HepG2 (cell line): ENCODE data around the gene ULK3. TPM values are rescaled to one million over a fixed set of nuclear protein-coding genes. Genes with fewer than 3 reads are reported as not detected.
A peak's percentile ranks its signal among the peaks of the same experiment; 100 is the strongest.

Experiments
- AGO2 ChIP-seq: fragments of 200-400 bp; formaldehyde crosslinking; optimal IDR thresholded peaks from 2 replicates; pipeline ENCODE3; 2017; ENCODE audit warnings: mild to moderate bottlenecking, low read depth, low read length, moderate library complexity
- BCL6 ChIP-seq: IDR thresholded peaks from 2 replicates; pipeline ENCODE4 v1.6.1; 2016; ENCODE audit warnings: missing genetic modification reagents, missing compliant biosample characterization
- MAFK ChIP-seq, 2 experiments: IDR thresholded peaks in 1 of 2; conservative IDR thresholded peaks in 1 of 2; 2 replicates each; pipeline ENCODE4 v1.6.1; 2011; ENCODE audit warnings: improper control_type of control experiment in 2 of 2, low read length in 2 of 2
- PCBP1 ChIP-seq: fragments of 200-400 bp; formaldehyde crosslinking; IDR thresholded peaks from 2 replicates; pipeline ENCODE4 v1.6.1; 2017; ENCODE audit warnings: mild to moderate bottlenecking, low read depth, low read length, borderline replicate concordance
- POLR2G ChIP-seq: fragments of 200-400 bp; formaldehyde crosslinking; IDR thresholded peaks from 2 replicates; pipeline ENCODE4 v1.6.1; 2018; ENCODE audit warnings: mild to moderate bottlenecking, low read depth, low read length, moderate library complexity
- RBM22 ChIP-seq: fragments of 200-400 bp; formaldehyde crosslinking; optimal IDR thresholded peaks from 2 replicates; pipeline ENCODE3; 2017; ENCODE audit warnings: mild to moderate bottlenecking, low read length, moderate library complexity
- SIX1 ChIP-seq: sonication (generic); formaldehyde crosslinking; IDR thresholded peaks from 2 replicates; pipeline ENCODE4 v1.4.0; 2020; ENCODE audit warnings: missing genetic modification reagents, borderline replicate concordance
- TBL1XR1 ChIP-seq: fragments of 150-350 bp; IDR thresholded peaks from 2 replicates; pipeline ENCODE4 v1.6.1; 2014; ENCODE audit warnings: borderline replicate concordance, low read length; ENCODE audit not compliant: partially characterized antibody
- ZBTB21 ChIP-seq: sonication (generic); formaldehyde crosslinking; IDR thresholded peaks from 2 replicates; pipeline ENCODE4 v1.4.0; 2020; ENCODE audit warnings: missing genetic modification reagents
- ZFY ChIP-seq: sonication (generic); formaldehyde crosslinking; IDR thresholded peaks from 2 replicates; pipeline ENCODE4 v1.4.0; 2020; ENCODE audit warnings: missing genetic modification reagents
- ZNF282 ChIP-seq: fragments of 450-650 bp; IDR thresholded peaks from 2 replicates; pipeline ENCODE4 v1.6.1; 2018; ENCODE audit not compliant: partially characterized antibody
- ZNF564 ChIP-seq: sonication (generic); formaldehyde crosslinking; IDR thresholded peaks from 2 replicates; pipeline ENCODE4 v1.8.1; 2023; ENCODE audit warnings: mild to moderate bottlenecking, missing genetic modification reagents
- ZNF780A ChIP-seq: sonication (generic); formaldehyde crosslinking; IDR thresholded peaks from 2 replicates; pipeline ENCODE4 v1.8.0; 2022; ENCODE audit warnings: mild to moderate bottlenecking, missing genetic modification reagents, moderate library complexity
- ZSCAN29 ChIP-seq: sonication (generic); formaldehyde crosslinking; conservative IDR thresholded peaks from 2 replicates; pipeline ENCODE4 v1.4.0; 2020; ENCODE audit warnings: mild to moderate bottlenecking, missing genetic modification reagents
- polyA plus RNA-seq, 8 experiments: library from polyadenylated mRNA; depleted of rRNA in 3 of 8; stranded (reverse) in 7 of 8; unstranded in 1 of 8; fragments of >200 nt; fragmentation: Illumina TruSeq in 4 of 8; extraction: Trizol in 4 of 8; gene quantifications; 2 replicates each; pipeline versions ENCODE4 v1.2.1 to v1.2.3, GENCODE V29; 2011 to 2016; ENCODE audit warnings: low read depth in 4 of 8, missing spikeins in 1 of 8, mixed read lengths in 1 of 8; ENCODE audit not compliant: insufficient read depth in 1 of 8
- total RNA-seq, 5 experiments: library from RNA; depleted of rRNA; stranded (reverse); fragments of >200 nt; fragmentation: Illumina TruSeq; extraction: Trizol; gene quantifications; 2 replicates each; pipeline ENCODE4 v1.2.3, GENCODE V29; 2016; ENCODE audit warnings: low read depth in 1 of 5
- TF ChIP-seq, protein P1 (sequence below): sonication (generic); formaldehyde crosslinking; IDR thresholded peaks from 2 replicates; pipeline ENCODE4 v1.8.1; 2022; ENCODE audit warnings: mild to moderate bottlenecking, missing genetic modification reagents
- TF ChIP-seq, protein P2 (sequence below): IDR thresholded peaks from 2 replicates; pipeline ENCODE4 v1.6.1; 2012; ENCODE audit warnings: low read depth, low read length, improper control_type of control experiment
- TF ChIP-seq, protein P3 (sequence below): sonication (generic); formaldehyde crosslinking; IDR thresholded peaks from 2 replicates; pipeline ENCODE4 v1.9.0; 2021; ENCODE audit warnings: missing genetic modification reagents, borderline replicate concordance
- TF ChIP-seq, protein P4 (sequence below): sonication (generic); formaldehyde crosslinking; IDR thresholded peaks from 2 replicates; pipeline ENCODE4 v1.8.0; 2022; ENCODE audit warnings: missing genetic modification reagents, mild to moderate bottlenecking, borderline replicate concordance
- TF ChIP-seq, protein P5 (sequence below): sonication (generic); formaldehyde crosslinking; IDR thresholded peaks from 2 replicates; pipeline ENCODE4 v1.4.0; 2020; ENCODE audit warnings: missing genetic modification reagents, borderline replicate concordance

ULK3 gene
- total and polyA plus RNA-seq, 2 of the 13 experiments (the other 11 are each of a cell fraction or from before 2014, with no cell fraction given), result 15.2 to 23.7 TPM

DNA sequence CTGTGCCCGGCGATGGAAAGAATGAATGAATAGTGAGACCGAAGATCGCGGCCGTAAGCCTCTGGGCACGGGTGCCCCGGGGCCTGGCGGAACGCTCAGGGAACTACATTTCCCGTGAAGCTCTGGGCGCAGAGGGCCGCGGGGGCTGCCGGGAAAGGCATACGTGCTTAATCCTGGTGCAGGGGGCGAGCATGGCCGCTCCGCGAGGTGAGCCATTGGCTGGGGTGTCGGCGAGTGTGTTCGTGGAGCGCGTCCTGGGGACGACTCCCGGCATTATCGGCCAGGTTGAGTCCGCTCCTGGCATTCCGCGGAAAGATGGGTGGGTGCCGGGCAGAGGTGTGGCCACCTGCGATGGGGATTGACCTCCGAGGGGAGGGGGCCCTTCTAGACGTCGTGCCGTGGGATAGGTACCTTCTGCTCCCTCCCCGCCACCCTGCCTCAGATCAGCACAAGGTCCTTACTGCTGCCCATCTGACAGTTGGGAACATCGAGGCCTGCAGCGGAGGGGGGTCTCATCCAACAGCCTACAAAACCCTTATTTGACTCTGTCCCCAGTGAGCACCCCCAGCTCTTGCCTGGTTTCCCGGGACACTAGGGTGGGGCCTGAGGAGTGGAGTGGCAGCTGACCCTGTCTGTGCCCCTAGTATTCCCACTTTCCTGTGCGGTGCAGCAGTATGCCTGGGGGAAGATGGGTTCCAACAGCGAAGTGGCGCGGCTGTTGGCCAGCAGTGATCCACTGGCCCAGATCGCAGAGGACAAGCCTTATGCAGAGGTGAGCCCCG is 47.1 kb upstream of the ULK3 start, which contains the start of gene MPI (continued):
- TF ChIP-seq ZFY (CRISPR knock-in tag) (peak; percentile 96), ZBTB21 (peak; percentile 23; the same call in 1 of the 2 replicates), SIX1 (CRISPR knock-in tag) (no peak), POLR2G (peak; percentile 98), BCL6 (CRISPR knock-in tag) (peak; percentile 35; the same call in 1 of the 2 replicates), ZNF282 (no peak), ZSCAN29 (CRISPR knock-in tag) (no peak; the same call in 1 of the 2 replicates), TBL1XR1 (no peak), PCBP1 (peak; percentile 88), ZNF564 (CRISPR knock-in tag) (no peak), MAFK (conservative IDR thresholded peaks at IDR 0.05 in 1 of 2, IDR thresholded peaks at IDR 0.05 in 1 of 2; ENCODE audit: low read length in 2 of 2) (no peak), AGO2 (peak; percentile 81), RBM22 (no peak), ZNF780A (CRISPR knock-in tag) (no peak; the same call in 1 of the 2 replicates)
- TF ChIP-seq, protein P1, sequence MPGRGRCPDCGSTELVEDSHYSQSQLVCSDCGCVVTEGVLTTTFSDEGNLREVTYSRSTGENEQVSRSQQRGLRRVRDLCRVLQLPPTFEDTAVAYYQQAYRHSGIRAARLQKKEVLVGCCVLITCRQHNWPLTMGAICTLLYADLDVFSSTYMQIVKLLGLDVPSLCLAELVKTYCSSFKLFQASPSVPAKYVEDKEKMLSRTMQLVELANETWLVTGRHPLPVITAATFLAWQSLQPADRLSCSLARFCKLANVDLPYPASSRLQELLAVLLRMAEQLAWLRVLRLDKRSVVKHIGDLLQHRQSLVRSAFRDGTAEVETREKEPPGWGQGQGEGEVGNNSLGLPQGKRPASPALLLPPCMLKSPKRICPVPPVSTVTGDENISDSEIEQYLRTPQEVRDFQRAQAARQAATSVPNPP (CRISPR knock-in tag), result 0 out of 2 replicates have a peak, but pooled peaks have one; percentile 48
- TF ChIP-seq, protein P2, sequence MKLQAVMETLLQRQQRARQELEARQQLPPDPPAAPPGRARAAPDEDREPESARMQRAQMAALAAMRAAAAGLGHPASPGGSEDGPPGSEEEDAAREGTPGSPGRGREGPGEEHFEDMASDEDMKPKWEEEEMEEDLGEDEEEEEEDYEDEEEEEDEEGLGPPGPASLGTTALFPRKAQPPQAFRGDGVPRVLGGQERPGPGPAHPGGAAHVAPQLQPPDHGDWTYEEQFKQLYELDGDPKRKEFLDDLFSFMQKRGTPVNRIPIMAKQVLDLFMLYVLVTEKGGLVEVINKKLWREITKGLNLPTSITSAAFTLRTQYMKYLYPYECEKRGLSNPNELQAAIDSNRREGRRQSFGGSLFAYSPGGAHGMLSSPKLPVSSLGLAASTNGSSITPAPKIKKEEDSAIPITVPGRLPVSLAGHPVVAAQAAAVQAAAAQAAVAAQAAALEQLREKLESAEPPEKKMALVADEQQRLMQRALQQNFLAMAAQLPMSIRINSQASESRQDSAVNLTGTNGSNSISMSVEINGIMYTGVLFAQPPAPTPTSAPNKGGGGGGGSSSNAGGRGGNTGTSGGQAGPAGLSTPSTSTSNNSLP, result no peak
- TF ChIP-seq, protein P3, sequence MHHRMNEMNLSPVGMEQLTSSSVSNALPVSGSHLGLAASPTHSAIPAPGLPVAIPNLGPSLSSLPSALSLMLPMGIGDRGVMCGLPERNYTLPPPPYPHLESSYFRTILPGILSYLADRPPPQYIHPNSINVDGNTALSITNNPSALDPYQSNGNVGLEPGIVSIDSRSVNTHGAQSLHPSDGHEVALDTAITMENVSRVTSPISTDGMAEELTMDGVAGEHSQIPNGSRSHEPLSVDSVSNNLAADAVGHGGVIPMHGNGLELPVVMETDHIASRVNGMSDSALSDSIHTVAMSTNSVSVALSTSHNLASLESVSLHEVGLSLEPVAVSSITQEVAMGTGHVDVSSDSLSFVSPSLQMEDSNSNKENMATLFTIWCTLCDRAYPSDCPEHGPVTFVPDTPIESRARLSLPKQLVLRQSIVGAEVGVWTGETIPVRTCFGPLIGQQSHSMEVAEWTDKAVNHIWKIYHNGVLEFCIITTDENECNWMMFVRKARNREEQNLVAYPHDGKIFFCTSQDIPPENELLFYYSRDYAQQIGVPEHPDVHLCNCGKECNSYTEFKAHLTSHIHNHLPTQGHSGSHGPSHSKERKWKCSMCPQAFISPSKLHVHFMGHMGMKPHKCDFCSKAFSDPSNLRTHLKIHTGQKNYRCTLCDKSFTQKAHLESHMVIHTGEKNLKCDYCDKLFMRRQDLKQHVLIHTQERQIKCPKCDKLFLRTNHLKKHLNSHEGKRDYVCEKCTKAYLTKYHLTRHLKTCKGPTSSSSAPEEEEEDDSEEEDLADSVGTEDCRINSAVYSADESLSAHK (CRISPR knock-in tag), result no peak
- TF ChIP-seq, protein P4, sequence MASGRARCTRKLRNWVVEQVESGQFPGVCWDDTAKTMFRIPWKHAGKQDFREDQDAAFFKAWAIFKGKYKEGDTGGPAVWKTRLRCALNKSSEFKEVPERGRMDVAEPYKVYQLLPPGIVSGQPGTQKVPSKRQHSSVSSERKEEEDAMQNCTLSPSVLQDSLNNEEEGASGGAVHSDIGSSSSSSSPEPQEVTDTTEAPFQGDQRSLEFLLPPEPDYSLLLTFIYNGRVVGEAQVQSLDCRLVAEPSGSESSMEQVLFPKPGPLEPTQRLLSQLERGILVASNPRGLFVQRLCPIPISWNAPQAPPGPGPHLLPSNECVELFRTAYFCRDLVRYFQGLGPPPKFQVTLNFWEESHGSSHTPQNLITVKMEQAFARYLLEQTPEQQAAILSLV (CRISPR knock-in tag), result peak; percentile 92; the same call in 1 of the 2 replicates
- TF ChIP-seq, protein P5, sequence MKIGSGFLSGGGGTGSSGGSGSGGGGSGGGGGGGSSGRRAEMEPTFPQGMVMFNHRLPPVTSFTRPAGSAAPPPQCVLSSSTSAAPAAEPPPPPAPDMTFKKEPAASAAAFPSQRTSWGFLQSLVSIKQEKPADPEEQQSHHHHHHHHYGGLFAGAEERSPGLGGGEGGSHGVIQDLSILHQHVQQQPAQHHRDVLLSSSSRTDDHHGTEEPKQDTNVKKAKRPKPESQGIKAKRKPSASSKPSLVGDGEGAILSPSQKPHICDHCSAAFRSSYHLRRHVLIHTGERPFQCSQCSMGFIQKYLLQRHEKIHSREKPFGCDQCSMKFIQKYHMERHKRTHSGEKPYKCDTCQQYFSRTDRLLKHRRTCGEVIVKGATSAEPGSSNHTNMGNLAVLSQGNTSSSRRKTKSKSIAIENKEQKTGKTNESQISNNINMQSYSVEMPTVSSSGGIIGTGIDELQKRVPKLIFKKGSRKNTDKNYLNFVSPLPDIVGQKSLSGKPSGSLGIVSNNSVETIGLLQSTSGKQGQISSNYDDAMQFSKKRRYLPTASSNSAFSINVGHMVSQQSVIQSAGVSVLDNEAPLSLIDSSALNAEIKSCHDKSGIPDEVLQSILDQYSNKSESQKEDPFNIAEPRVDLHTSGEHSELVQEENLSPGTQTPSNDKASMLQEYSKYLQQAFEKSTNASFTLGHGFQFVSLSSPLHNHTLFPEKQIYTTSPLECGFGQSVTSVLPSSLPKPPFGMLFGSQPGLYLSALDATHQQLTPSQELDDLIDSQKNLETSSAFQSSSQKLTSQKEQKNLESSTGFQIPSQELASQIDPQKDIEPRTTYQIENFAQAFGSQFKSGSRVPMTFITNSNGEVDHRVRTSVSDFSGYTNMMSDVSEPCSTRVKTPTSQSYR, result 0 out of 2 replicates have a peak, but pooled peaks have one; percentile 24
